Glutamatergic neuron (in vitro differentiated cells): ENCODE data around the gene RNF222. TPM values are rescaled to one million over a fixed set of nuclear protein-coding genes. Genes with fewer than 3 reads are reported as not detected.
"Not testable (repeated sequence)": the region's sequence is repeated elsewhere in the genome, so short reads cannot be mapped to it uniquely, and the experiment has no call there.

ENCODE experiments used
- DNase-seq: peaks from one replicate; pipeline ENCODE4 v3.0.0; 2022
- H3K27ac Mint-ChIP-seq: one replicate; pipeline ENCODE4 v1.8.0; 2020; ENCODE audit warnings: mild to moderate bottlenecking, mixed read lengths, inconsistent platforms; ENCODE audit not compliant: unreplicated experiment
- H3K27me3 Mint-ChIP-seq: one replicate; pipeline ENCODE4 v1.8.0; 2020; ENCODE audit warnings: mild to moderate bottlenecking, moderate library complexity, mixed read lengths, inconsistent platforms; ENCODE audit not compliant: unreplicated experiment
- H3K36me3 Mint-ChIP-seq: one replicate; pipeline ENCODE4 v1.8.0; 2020; ENCODE audit warnings: mild to moderate bottlenecking, mixed read lengths, inconsistent platforms; ENCODE audit not compliant: unreplicated experiment
- H3K4me1 Mint-ChIP-seq: one replicate; pipeline ENCODE4 v1.8.0; 2020; ENCODE audit warnings: mild to moderate bottlenecking, low read depth, mixed read lengths, inconsistent platforms; ENCODE audit not compliant: unreplicated experiment
- H3K4me3 Mint-ChIP-seq: one replicate; pipeline ENCODE4 v1.8.0; 2020; ENCODE audit warnings: mild to moderate bottlenecking, mixed read lengths, inconsistent platforms; ENCODE audit not compliant: unreplicated experiment
- H3K9me3 Mint-ChIP-seq: one replicate; pipeline ENCODE4 v1.8.0; 2020; ENCODE audit warnings: mild to moderate bottlenecking, moderate library complexity, mixed read lengths, inconsistent platforms; ENCODE audit not compliant: unreplicated experiment
- CTCF ChIP-seq: fragments of 200-600 bp; sonication (generic); IDR thresholded peaks from one replicate; pipeline ENCODE4 v1.5.0; 2021; ENCODE audit not compliant: partially characterized antibody, unreplicated experiment
- total RNA-seq: library from RNA; stranded (reverse); fragmentation: NEBNext Ultra II Directional; extraction: Animal tissue kit (Norgen Biotek cat#: 25700); gene quantifications from one replicate; pipeline ENCODE4 v1.2.1, GENCODE V29; 2021; ENCODE audit not compliant: unreplicated experiment

The RNF222 gene
- total RNA-seq, 1 donor from 2014 or later = not detected

- TF ChIP-seq CTCF = no peak
- no peaks in the 10 kb centered on the region for H3K9me3 Mint-ChIP-seq
- H3K27me3 Mint-ChIP-seq = peaks cover 5% of the 10 kb centered on the region
- no peak overlapping the region for H3K27ac Mint-ChIP-seq
- H3K4me3 Mint-ChIP-seq = no peak overlapping the region
- H3K4me1 Mint-ChIP-seq = no peaks in the 10 kb centered on the region
- no peak for DNase-seq
- H3K36me3 Mint-ChIP-seq = no peaks in the 10 kb centered on the region
Observed at GRCh38 chr17:8398980-8399379, 1.4 kb upstream of the RNF222 start.

GRCh38 chr17:8394497-8394896, 3.1 kb downstream of the RNF222 start:
- H3K4me3 Mint-ChIP-seq, H3K9me3 Mint-ChIP-seq, H3K4me1 Mint-ChIP-seq, H3K27ac Mint-ChIP-seq, H3K27me3 Mint-ChIP-seq, DNase-seq, H3K36me3 Mint-ChIP-seq: not testable (repeated sequence)

- Mint-ChIP-seq H3K9me3 (no peaks in the 10 kb centered on the region), H3K4me3 (no peak overlapping the region), H3K27ac (no peak overlapping the region), H3K36me3 (no peaks in the 10 kb centered on the region), H3K27me3 (peaks cover 4% of the 10 kb centered on the region), H3K4me1 (no peaks in the 10 kb centered on the region)
- TF ChIP-seq CTCF = no peak
- DNase-seq = no peak
Observed at GRCh38 chr17:8393470-8394231, 4.0 kb downstream of the RNF222 start.

- no peak for TF ChIP-seq CTCF
- H3K4me1 Mint-ChIP-seq = no peaks in the 10 kb centered on the region
- H3K36me3 Mint-ChIP-seq = no peaks in the 10 kb centered on the region
- H3K27ac Mint-ChIP-seq = no peak overlapping the region
- no peaks in the 10 kb centered on the region for H3K9me3 Mint-ChIP-seq
- no peak for DNase-seq
- peaks cover 4% of the 10 kb centered on the region for H3K27me3 Mint-ChIP-seq
- H3K4me3 Mint-ChIP-seq = no peak overlapping the region
Observed at GRCh38 chr17:8392674-8393469, 4.8 kb downstream of the RNF222 start.

GRCh38 chr17:8392274-8392673, 5.4 kb downstream of the RNF222 start:
- no peak for DNase-seq
- Mint-ChIP-seq H3K4me1 (no peaks in the 10 kb centered on the region), H3K27me3 (peaks cover 2% of the 10 kb centered on the region), H3K9me3 (no peaks in the 10 kb centered on the region), H3K36me3 (no peaks in the 10 kb centered on the region), H3K4me3 (no peak overlapping the region), H3K27ac (no peak overlapping the region)
- no peak for TF ChIP-seq CTCF
